ENCODE data around the gene GALNT18. TPM values are rescaled to one million over a fixed set of nuclear protein-coding genes. Genes with fewer than 3 reads are reported as not detected.

Gene GALNT18
- polyA plus RNA-seq, 1 donor from 2014 or later = 7.6 TPM

- Histone ChIP-seq H3K9me2 (ENCODE audit: insufficient read depth, low read length) (no peaks in the 10 kb centered on the region), H3K27me3 (ENCODE audit: insufficient read depth, low read depth, low read length) (no peaks in the 10 kb centered on the region), H2AFZ (ENCODE audit: low read depth, low read length) (no peak overlapping the region), H3K27ac (ENCODE audit: low read length) (no peak overlapping the region), H3K4me2 (ENCODE audit: low read length) (no peak overlapping the region), H3K79me2 (replicated peaks; ENCODE audit: insufficient read depth, low read length) (no peaks in the 10 kb centered on the region), H3K9me3 (ENCODE audit: low read length) (no peaks in the 10 kb centered on the region), H3F3A (ENCODE audit: insufficient read depth, low read length, poor library complexity, severe bottlenecking) (no peaks in the 10 kb centered on the region), H3K36me3 (ENCODE audit: insufficient read depth, low read length) (no peaks in the 10 kb centered on the region), H3K9ac (ENCODE audit: low read length) (no peak overlapping the region), H3K4me3 (ENCODE audit: low read length) (no peak overlapping the region), H4K20me1 (ENCODE audit: insufficient read depth) (no peaks in the 10 kb centered on the region)
- TF ChIP-seq MXI1 (conservative IDR thresholded peaks at IDR 0.05; ENCODE audit: poor library complexity, severe bottlenecking) = no peak
- no peak for TF ChIP-seq EZH2 (IDR thresholded peaks at IDR 0.05; ENCODE audit: borderline replicate concordance, insufficient read depth, low read length, poor library complexity, severe bottlenecking)
- TF ChIP-seq EP300 (conservative IDR thresholded peaks at IDR 0.05; ENCODE audit: poor library complexity, severe bottlenecking) = no peak
- TF ChIP-seq SMC3 (conservative IDR thresholded peaks at IDR 0.05; ENCODE audit: poor library complexity) = no peak
- TF ChIP-seq RAD21 (conservative IDR thresholded peaks at IDR 0.05) = no peak
- no peak for TF ChIP-seq POLR2AphosphoS5 (IDR thresholded peaks at IDR 0.05)
- TF ChIP-seq TAF1 (IDR thresholded peaks at IDR 0.05; ENCODE audit: low read depth) = no peak
- TF ChIP-seq, protein P1, sequence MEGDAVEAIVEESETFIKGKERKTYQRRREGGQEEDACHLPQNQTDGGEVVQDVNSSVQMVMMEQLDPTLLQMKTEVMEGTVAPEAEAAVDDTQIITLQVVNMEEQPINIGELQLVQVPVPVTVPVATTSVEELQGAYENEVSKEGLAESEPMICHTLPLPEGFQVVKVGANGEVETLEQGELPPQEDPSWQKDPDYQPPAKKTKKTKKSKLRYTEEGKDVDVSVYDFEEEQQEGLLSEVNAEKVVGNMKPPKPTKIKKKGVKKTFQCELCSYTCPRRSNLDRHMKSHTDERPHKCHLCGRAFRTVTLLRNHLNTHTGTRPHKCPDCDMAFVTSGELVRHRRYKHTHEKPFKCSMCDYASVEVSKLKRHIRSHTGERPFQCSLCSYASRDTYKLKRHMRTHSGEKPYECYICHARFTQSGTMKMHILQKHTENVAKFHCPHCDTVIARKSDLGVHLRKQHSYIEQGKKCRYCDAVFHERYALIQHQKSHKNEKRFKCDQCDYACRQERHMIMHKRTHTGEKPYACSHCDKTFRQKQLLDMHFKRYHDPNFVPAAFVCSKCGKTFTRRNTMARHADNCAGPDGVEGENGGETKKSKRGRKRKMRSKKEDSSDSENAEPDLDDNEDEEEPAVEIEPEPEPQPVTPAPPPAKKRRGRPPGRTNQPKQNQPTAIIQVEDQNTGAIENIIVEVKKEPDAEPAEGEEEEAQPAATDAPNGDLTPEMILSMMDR (IDR thresholded peaks at IDR 0.05; ENCODE audit: poor library complexity, severe bottlenecking) = no peak
- TF ChIP-seq REST (IDR thresholded peaks at IDR 0.05; ENCODE audit: borderline replicate concordance) = no peak
Observed at GRCh38 chr11:11594162-11594561, 27.6 kb downstream of the GALNT18 start.

- Histone ChIP-seq H3F3A (ENCODE audit: insufficient read depth, low read length, poor library complexity, severe bottlenecking) (no peaks in the 10 kb centered on the region), H3K27ac (ENCODE audit: low read length) (no peak overlapping the region), H2AFZ (ENCODE audit: low read depth, low read length) (no peak overlapping the region), H3K4me3 (ENCODE audit: low read length) (no peak overlapping the region), H3K9me3 (ENCODE audit: low read length) (no peaks in the 10 kb centered on the region), H3K9ac (ENCODE audit: low read length) (no peak overlapping the region), H3K9me2 (ENCODE audit: insufficient read depth, low read length) (no peaks in the 10 kb centered on the region), H3K79me2 (replicated peaks; ENCODE audit: insufficient read depth, low read length) (no peaks in the 10 kb centered on the region), H3K36me3 (ENCODE audit: insufficient read depth, low read length) (no peaks in the 10 kb centered on the region), H4K20me1 (ENCODE audit: insufficient read depth) (no peaks in the 10 kb centered on the region), H3K4me2 (ENCODE audit: low read length) (no peak overlapping the region), H3K27me3 (ENCODE audit: insufficient read depth, low read depth, low read length) (no peaks in the 10 kb centered on the region)
- TF ChIP-seq SMC3 (conservative IDR thresholded peaks at IDR 0.05; ENCODE audit: poor library complexity) (no peak), TAF1 (IDR thresholded peaks at IDR 0.05; ENCODE audit: low read depth) (no peak), EZH2 (IDR thresholded peaks at IDR 0.05; ENCODE audit: borderline replicate concordance, insufficient read depth, low read length, poor library complexity, severe bottlenecking) (no peak), RAD21 (conservative IDR thresholded peaks at IDR 0.05) (no peak), EP300 (conservative IDR thresholded peaks at IDR 0.05; ENCODE audit: poor library complexity, severe bottlenecking) (no peak), MXI1 (conservative IDR thresholded peaks at IDR 0.05; ENCODE audit: poor library complexity, severe bottlenecking) (no peak)
- TF ChIP-seq, protein P1 (IDR thresholded peaks at IDR 0.05; ENCODE audit: poor library complexity, severe bottlenecking) = no peak
Observed at GRCh38 chr11:11592146-11592684, 29.6 kb downstream of the GALNT18 start.

All from neural cell (in vitro differentiated cells).